GM19035 (cell line): Measurements from ENCODE around the gene FAT1.

Experiments used
- ATAC-seq: cut with Tn5 transposase; IDR thresholded peaks from one replicate; pipeline ENCODE4 v1.9.1; 2021; ENCODE audit not compliant: unreplicated experiment

The FAT1 gene

GRCh38 chr4:186725469-186726425, 2.1 kb upstream of the FAT1 start:
- ATAC-seq, result no peak

- no peak for ATAC-seq
These were observed 1.3 kb upstream of the FAT1 start for GRCh38 chr4:186724864-186725468.

- ATAC-seq, result no peak
These were observed 605 bp upstream of the FAT1 start for GRCh38 chr4:186724058-186724863.

- ATAC-seq, result no peak
These were observed 812 bp downstream of the FAT1 start for GRCh38 chr4:186722796-186723291.

GRCh38 chr4:186719925-186720694, 3.5 kb downstream of the FAT1 start:
- no peak for ATAC-seq

GRCh38 chr4:186717556-186717955, 6.1 kb downstream of the FAT1 start:
- no peak for ATAC-seq

GRCh38 chr4:186715077-186715476, 8.6 kb downstream of the FAT1 start:
- no peak for ATAC-seq

- ATAC-seq, result no peak
These were observed 9.5 kb downstream of the FAT1 start for GRCh38 chr4:186714006-186714675.

- ATAC-seq, result no peak
These were observed 11.0 kb downstream of the FAT1 start for GRCh38 chr4:186712690-186713089.

- ATAC-seq, result no peak
These were observed 13.0 kb downstream of the FAT1 start for GRCh38 chr4:186710521-186711119.

GRCh38 chr4:186709517-186709916, 14.1 kb downstream of the FAT1 start:
- no peak for ATAC-seq

GRCh38 chr4:186708554-186708953, 15.1 kb downstream of the FAT1 start:
- no peak for ATAC-seq

- no peak for ATAC-seq
These were observed 15.7 kb downstream of the FAT1 start for GRCh38 chr4:186707996-186708395.

- no peak for ATAC-seq
These were observed 16.1 kb downstream of the FAT1 start for GRCh38 chr4:186707574-186707973.

- no peak for ATAC-seq
These were observed 19.6 kb downstream of the FAT1 start for GRCh38 chr4:186704057-186704456.

- ATAC-seq, result no peak
These were observed 20.1 kb downstream of the FAT1 start for GRCh38 chr4:186703510-186703909.

GRCh38 chr4:186702940-186703339, 20.7 kb downstream of the FAT1 start:
- no peak for ATAC-seq

GRCh38 chr4:186702297-186702696, 21.4 kb downstream of the FAT1 start:
- no peak for ATAC-seq

GRCh38 chr4:186701788-186702187, 21.9 kb downstream of the FAT1 start:
- ATAC-seq, result no peak

- no peak for ATAC-seq
These were observed 22.4 kb downstream of the FAT1 start for GRCh38 chr4:186701273-186701672.
